Duodenal mucosa (tissue), 2 donors: ENCODE measurements around the gene PACSIN1.

ENCODE experiments used
- H3K27ac ChIP-seq: one replicate; pipeline ENCODE4 v1.7.0; 2013; ENCODE audit warnings: low read depth, low read length
- H3K27me3 ChIP-seq, 2 donors: one replicate each; pipeline ENCODE4 v1.7.0; 2013; ENCODE audit warnings: low read length in 2 of 2, control low read depth in 1 of 2; ENCODE audit not compliant: insufficient read depth in 2 of 2, control insufficient read depth in 1 of 2
- H3K36me3 ChIP-seq, 2 donors: one replicate each; pipeline ENCODE4 v1.7.0; 2013; ENCODE audit warnings: low read length in 2 of 2, control low read depth in 1 of 2; ENCODE audit not compliant: insufficient read depth in 2 of 2, control insufficient read depth in 1 of 2
- H3K4me1 ChIP-seq, 2 donors: one replicate each; pipeline ENCODE4 v1.7.0; 2013; ENCODE audit warnings: low read length in 2 of 2, control low read depth in 1 of 2; ENCODE audit not compliant: insufficient read depth in 2 of 2, control insufficient read depth in 1 of 2
- H3K4me3 ChIP-seq, 2 donors: one replicate each; pipeline ENCODE4 v1.7.0; 2013; ENCODE audit warnings: low read length in 2 of 2, low read depth in 1 of 2
- H3K9ac ChIP-seq, 2 donors: one replicate each; pipeline ENCODE4 v1.7.0; 2013; ENCODE audit warnings: low read length in 2 of 2, low read depth in 1 of 2
- H3K9me3 ChIP-seq, 2 donors: one replicate each; pipeline ENCODE4 v1.7.0; 2013; ENCODE audit warnings: low read length in 2 of 2, control low read depth in 1 of 2; ENCODE audit not compliant: control insufficient read depth in 1 of 2

PACSIN1 gene

GRCh38 chr6:34569361-34569973 is 103.6 kb downstream of the PACSIN1 start:
- peaks cover 0 to 4% of the 10 kb centered on the region in 2 donors for H3K27me3 ChIP-seq
- H3K9ac ChIP-seq: no peak overlapping the region
- no peaks in the 10 kb centered on the region for H3K9me3 ChIP-seq
- H3K4me3 ChIP-seq: no peak overlapping the region
- no peaks in the 10 kb centered on the region for H3K36me3 ChIP-seq
- peaks cover 0 to 7% of the 10 kb centered on the region in 2 donors for H3K4me1 ChIP-seq
- H3K27ac ChIP-seq: no peak overlapping the region

GRCh38 chr6:34570066-34570833 is 104.4 kb downstream of the PACSIN1 start:
- Histone ChIP-seq H3K9ac (no peak overlapping the region), H3K27me3 (peaks cover 0 to 4% of the 10 kb centered on the region in 2 donors), H3K27ac (no peak overlapping the region), H3K36me3 (no peaks in the 10 kb centered on the region), H3K4me1 (peaks cover 0 to 7% of the 10 kb centered on the region in 2 donors), H3K4me3 (no peak overlapping the region), H3K9me3 (no peaks in the 10 kb centered on the region)

GRCh38 chr6:34571388-34571787 is 105.5 kb downstream of the PACSIN1 start:
- Histone ChIP-seq H3K36me3 (no peaks in the 10 kb centered on the region), H3K27ac (no peak overlapping the region), H3K9ac (no peak overlapping the region), H3K27me3 (peaks cover 0 to 4% of the 10 kb centered on the region in 2 donors), H3K9me3 (no peaks in the 10 kb centered on the region), H3K4me1 (peaks cover 0 to 7% of the 10 kb centered on the region in 2 donors), H3K4me3 (no peak overlapping the region)

DNA sequence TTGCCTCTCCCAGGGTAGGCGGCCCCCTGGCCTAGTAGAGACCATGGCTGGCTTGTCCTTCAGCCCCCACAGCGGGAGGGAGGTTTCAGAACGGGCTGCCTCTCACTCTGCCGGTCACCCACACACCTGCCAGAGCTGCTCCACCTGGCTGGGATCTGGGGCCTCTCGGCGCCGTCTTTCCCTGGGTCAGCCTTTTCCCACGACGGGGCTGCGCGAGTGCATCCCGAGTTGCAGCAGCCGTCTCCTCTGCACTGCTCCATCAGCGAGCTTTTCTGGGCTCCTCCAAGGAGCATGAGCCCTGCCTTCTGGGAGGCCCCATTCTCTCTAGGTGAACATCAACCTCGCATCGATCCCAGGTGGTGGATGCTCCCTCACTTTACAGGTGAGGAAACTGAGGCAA is 106.1 kb downstream of the PACSIN1 start:
- no peak overlapping the region for H3K4me3 ChIP-seq

GRCh38 chr6:34572585-34572984 is 106.7 kb downstream of the PACSIN1 start:
- no peaks in the 10 kb centered on the region for H3K36me3 ChIP-seq
- no peak overlapping the region for H3K9ac ChIP-seq
- H3K4me3 ChIP-seq: no peak overlapping the region
- no peak overlapping the region for H3K27ac ChIP-seq
- H3K27me3 ChIP-seq: peaks cover 0 to 4% of the 10 kb centered on the region in 2 donors
- no peaks in the 10 kb centered on the region for H3K9me3 ChIP-seq
- H3K4me1 ChIP-seq: peaks cover 0 to 7% of the 10 kb centered on the region in 2 donors

More for the DNA sequence above, 106.1 kb downstream of the PACSIN1 start:
- Histone ChIP-seq H3K27ac (no peak overlapping the region), H3K9ac (no peak overlapping the region), H3K4me1 (peaks cover 0 to 7% of the 10 kb centered on the region in 2 donors), H3K27me3 (peaks cover 0 to 4% of the 10 kb centered on the region in 2 donors), H3K36me3 (no peaks in the 10 kb centered on the region), H3K9me3 (no peaks in the 10 kb centered on the region)

DNA sequence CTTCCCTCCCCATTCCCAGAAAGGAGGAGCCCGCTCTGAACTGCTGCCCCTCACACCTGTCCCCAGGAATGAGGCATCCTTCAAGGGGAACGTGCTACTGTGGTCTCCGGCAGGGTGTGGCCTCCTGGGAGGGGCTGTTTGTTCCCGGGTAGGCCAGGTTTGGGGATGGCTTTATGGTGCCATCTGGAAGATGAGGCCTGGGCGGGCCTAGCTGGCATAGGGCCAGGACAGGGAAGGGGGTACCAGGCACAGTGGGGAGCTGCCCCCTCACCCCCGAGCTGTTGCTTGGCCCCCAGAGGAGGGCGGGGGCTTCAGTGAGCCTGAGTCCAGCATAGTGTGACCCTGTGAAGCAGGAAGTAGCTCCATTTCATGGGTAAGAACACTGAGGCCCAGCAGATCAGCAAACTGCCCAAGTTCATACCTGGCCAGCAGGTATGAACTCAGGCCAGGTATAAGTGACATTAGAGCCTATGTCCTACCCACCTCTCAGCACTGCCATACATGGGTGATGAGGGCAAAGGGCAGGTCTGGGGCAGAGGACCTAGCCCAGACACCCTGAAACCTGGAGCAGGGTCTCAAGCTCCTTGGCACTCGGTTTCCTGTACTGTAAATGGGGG is 107.8 kb downstream of the PACSIN1 start:
- Histone ChIP-seq H3K9me3 (no peaks in the 10 kb centered on the region), H3K36me3 (no peaks in the 10 kb centered on the region), H3K4me1 (peaks cover 0 to 7% of the 10 kb centered on the region in 2 donors), H3K9ac (no peak overlapping the region), H3K27ac (no peak overlapping the region), H3K27me3 (peaks cover 0 to 4% of the 10 kb centered on the region in 2 donors), H3K4me3 (no peak overlapping the region)

DNA sequence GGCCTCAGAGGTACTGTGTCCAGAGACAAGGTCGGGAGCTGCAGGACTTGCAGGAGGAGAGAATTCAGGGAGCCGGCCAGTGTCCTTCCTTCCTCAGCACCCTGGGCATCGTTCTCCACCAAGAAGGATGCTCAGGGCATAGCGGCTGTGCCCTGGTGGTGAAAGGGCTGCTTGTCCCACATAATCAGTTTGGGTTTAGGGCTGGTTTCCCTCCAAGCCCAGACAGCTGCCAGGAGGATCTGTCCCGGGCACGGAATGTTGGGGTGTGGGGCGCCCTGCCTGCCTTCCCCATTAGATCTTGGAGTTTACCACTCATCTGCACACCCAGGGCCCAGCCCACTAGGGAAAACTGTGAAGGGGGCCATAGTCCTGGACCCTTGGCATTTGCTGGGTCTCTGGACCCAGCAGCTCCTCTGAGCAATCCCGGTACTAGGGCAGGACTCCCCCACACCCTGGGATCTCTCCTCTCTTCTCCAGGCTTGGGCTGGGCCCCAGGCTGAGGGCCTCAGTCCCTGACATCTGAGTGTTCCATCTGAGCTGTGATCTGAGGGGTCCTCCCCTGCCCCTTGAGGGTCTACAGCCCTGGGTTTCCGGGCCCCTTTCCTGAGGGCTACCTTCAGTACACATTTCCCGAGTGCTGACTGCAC is 108.9 kb downstream of the PACSIN1 start:
- H3K9ac ChIP-seq: no peak overlapping the region
- peaks cover 0 to 7% of the 10 kb centered on the region in 2 donors for H3K4me1 ChIP-seq
- no peaks in the 10 kb centered on the region for H3K36me3 ChIP-seq
- no peak overlapping the region for H3K27ac ChIP-seq
- no peaks in the 10 kb centered on the region for H3K9me3 ChIP-seq
- no peaks in the 10 kb centered on the region for H3K27me3 ChIP-seq
- no peak overlapping the region for H3K4me3 ChIP-seq

DNA sequence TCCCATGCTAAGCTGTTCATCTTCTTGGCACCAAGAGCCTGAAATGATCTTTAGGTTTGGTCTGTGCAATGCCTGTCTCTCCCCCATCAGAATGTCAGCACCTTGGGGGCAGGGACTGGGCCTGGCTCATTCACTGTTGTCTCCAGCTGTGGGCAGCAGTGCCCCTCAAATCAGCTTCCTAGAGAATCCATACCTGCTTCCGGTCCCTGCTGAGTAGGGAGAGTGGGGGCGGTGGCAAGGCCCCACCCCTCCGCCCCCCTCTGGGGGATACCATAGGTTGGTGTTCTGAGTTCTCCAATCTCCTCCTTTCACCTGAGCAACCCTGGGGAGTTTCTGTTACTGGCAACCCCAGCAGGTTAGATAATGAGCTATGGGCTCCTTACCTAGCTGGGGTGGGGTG is 109.5 kb downstream of the PACSIN1 start:
- H3K27ac ChIP-seq: no peak overlapping the region
- H3K4me3 ChIP-seq: no peak overlapping the region
- no peak overlapping the region for H3K9ac ChIP-seq
- H3K4me1 ChIP-seq: peaks cover 0 to 3% of the 10 kb centered on the region in 2 donors
- H3K27me3 ChIP-seq: no peaks in the 10 kb centered on the region
- H3K36me3 ChIP-seq: no peaks in the 10 kb centered on the region
- H3K9me3 ChIP-seq: no peaks in the 10 kb centered on the region

- Histone ChIP-seq H3K36me3 (no peaks in the 10 kb centered on the region), H3K9ac (no peak overlapping the region), H3K4me1 (peaks cover 0 to 3% of the 10 kb centered on the region in 2 donors), H3K4me3 (no peak overlapping the region), H3K27ac (no peak overlapping the region), H3K27me3 (no peaks in the 10 kb centered on the region), H3K9me3 (no peaks in the 10 kb centered on the region)
Observed at GRCh38 chr6:34576286-34576955, 110.5 kb downstream of the PACSIN1 start.
